BLaER1 treated with 17β-estradiol and CSF1 and Interleukin-3, amounts not matched to agents 10 nM and 100 nM (cell line): ENCODE results near the gene RBFOX1.

ENCODE experiments used
- H3K27ac ChIP-seq, 11 experiments: shearing (Covaris generic); formaldehyde crosslinking; 2 replicates each; pipeline ENCODE4 v1.8.1; 2022
- H3K27me3 ChIP-seq, 11 experiments: shearing (Covaris generic); formaldehyde crosslinking; 2 replicates each; pipeline ENCODE4 v1.8.1; 2022
- H3K36me3 ChIP-seq, 11 experiments: shearing (Covaris generic); formaldehyde crosslinking; 2 replicates each; pipeline ENCODE4 v1.8.1; 2022
- H3K4me1 ChIP-seq, 10 experiments: shearing (Covaris generic); formaldehyde crosslinking; 2 replicates each; pipeline ENCODE4 v1.8.1; 2022
- H3K4me2 ChIP-seq, 11 experiments: shearing (Covaris generic); formaldehyde crosslinking; 2 replicates each; pipeline ENCODE4 v1.8.1; 2022
- H3K4me3 ChIP-seq, 10 experiments: shearing (Covaris generic); formaldehyde crosslinking; 2 replicates each; pipeline ENCODE4 v1.8.1; 2022
- H3K9ac ChIP-seq, 11 experiments: shearing (Covaris generic); formaldehyde crosslinking; 2 replicates each; pipeline ENCODE4 v1.8.1; 2022
- H3K9me3 ChIP-seq, 11 experiments: shearing (Covaris generic); formaldehyde crosslinking; replicated peaks in 1 of 11; 2 replicates each; pipeline ENCODE4 v1.8.1; 2022
- H4K20me1 ChIP-seq, 11 experiments: shearing (Covaris generic); formaldehyde crosslinking; 2 replicates each; pipeline ENCODE4 v1.8.1; 2022
- Cebpa-rat ChIP-seq, 11 experiments: shearing (Covaris generic); IDR thresholded peaks; 2 replicates each; pipeline ENCODE4 v1.8.1; 2022

RBFOX1 gene

GRCh38 chr16:7675628-7676027 is 343.0 kb downstream of the RBFOX1 start:
- H3K9me3 ChIP-seq: no peaks in the 10 kb centered on the region
- peaks cover 0 to 7% (median 3%) of the 10 kb centered on the region in 10 experiments; a peak in 6 of 20 replicates for H3K4me1 ChIP-seq
- TF ChIP-seq Cebpa-rat (IDR thresholded peaks at IDR 0.05): no peak
- H3K27ac ChIP-seq: no peak overlapping the region
- no peaks in the 10 kb centered on the region for H4K20me1 ChIP-seq
- no peak overlapping the region for H3K4me3 ChIP-seq
- no peaks in the 10 kb centered on the region for H3K36me3 ChIP-seq
- no peaks in the 10 kb centered on the region for H3K27me3 ChIP-seq
- no peak overlapping the region for H3K4me2 ChIP-seq
- H3K9ac ChIP-seq: no peak overlapping the region

- Histone ChIP-seq H3K36me3 (no peaks in the 10 kb centered on the region), H3K27me3 (no peaks in the 10 kb centered on the region), H4K20me1 (no peaks in the 10 kb centered on the region), H3K9ac (no peak overlapping the region), H3K27ac (no peak overlapping the region), H3K4me3 (no peak overlapping the region), H3K4me2 (no peak overlapping the region), H3K9me3 (no peaks in the 10 kb centered on the region), H3K4me1 (peaks cover 0 to 7% (median 5%) of the 10 kb centered on the region in 10 experiments; a peak in 8 of 20 replicates)
- TF ChIP-seq Cebpa-rat (IDR thresholded peaks at IDR 0.05): no peak
These were observed 347.7 kb downstream of the RBFOX1 start for GRCh38 chr16:7680296-7680695.

- no peaks in the 10 kb centered on the region for H3K4me1 ChIP-seq
- no peak for TF ChIP-seq Cebpa-rat (IDR thresholded peaks at IDR 0.05)
- no peak overlapping the region for H3K9ac ChIP-seq
These were observed 356.2 kb downstream of the RBFOX1 start for GRCh38 chr16:7688811-7689210.

GRCh38 chr16:7689234-7689633 is 356.6 kb downstream of the RBFOX1 start:
- no peak overlapping the region for H3K4me2 ChIP-seq
- no peak overlapping the region for H3K27ac ChIP-seq
- no peak for TF ChIP-seq Cebpa-rat (IDR thresholded peaks at IDR 0.05)
- no peaks in the 10 kb centered on the region for H4K20me1 ChIP-seq
- H3K4me1 ChIP-seq: no peaks in the 10 kb centered on the region
- H3K27me3 ChIP-seq: no peaks in the 10 kb centered on the region
- H3K9ac ChIP-seq: no peak overlapping the region
- H3K4me3 ChIP-seq: no peak overlapping the region
- H3K9me3 ChIP-seq: no peaks in the 10 kb centered on the region
- no peaks in the 10 kb centered on the region for H3K36me3 ChIP-seq

More at GRCh38 chr16:7688811-7689210, 356.2 kb downstream of the RBFOX1 start:
- Histone ChIP-seq H4K20me1 (no peaks in the 10 kb centered on the region), H3K9me3 (no peaks in the 10 kb centered on the region), H3K27ac (no peak overlapping the region), H3K36me3 (no peaks in the 10 kb centered on the region), H3K4me2 (no peak overlapping the region), H3K27me3 (no peaks in the 10 kb centered on the region), H3K4me3 (no peak overlapping the region)

GRCh38 chr16:7691533-7691932 is 358.9 kb downstream of the RBFOX1 start:
- H3K9ac ChIP-seq: no peak overlapping the region
- no peaks in the 10 kb centered on the region for H3K9me3 ChIP-seq
- H4K20me1 ChIP-seq: no peaks in the 10 kb centered on the region
- no peaks in the 10 kb centered on the region for H3K36me3 ChIP-seq
- no peaks in the 10 kb centered on the region for H3K4me1 ChIP-seq
- TF ChIP-seq Cebpa-rat (IDR thresholded peaks at IDR 0.05): no peak
- H3K4me3 ChIP-seq: no peak overlapping the region
- H3K4me2 ChIP-seq: no peak overlapping the region
- no peak overlapping the region for H3K27ac ChIP-seq
- no peaks in the 10 kb centered on the region for H3K27me3 ChIP-seq

- H4K20me1 ChIP-seq: no peaks in the 10 kb centered on the region
- H3K4me1 ChIP-seq: no peaks in the 10 kb centered on the region
- no peak overlapping the region for H3K4me2 ChIP-seq
- H3K9ac ChIP-seq: no peak overlapping the region
- TF ChIP-seq Cebpa-rat (IDR thresholded peaks at IDR 0.05): no peak
- no peak overlapping the region for H3K4me3 ChIP-seq
- no peaks in the 10 kb centered on the region for H3K36me3 ChIP-seq
- no peaks in the 10 kb centered on the region for H3K27me3 ChIP-seq
- peaks cover 0 to 1% (median 0%) of the 10 kb centered on the region in 11 experiments; a peak in 2 of 22 replicates for H3K9me3 ChIP-seq
- no peak overlapping the region for H3K27ac ChIP-seq
These were observed 371.0 kb downstream of the RBFOX1 start for GRCh38 chr16:7703672-7704071.

- H3K4me2 ChIP-seq: no peak overlapping the region
- no peaks in the 10 kb centered on the region for H3K36me3 ChIP-seq
- H3K27me3 ChIP-seq: no peaks in the 10 kb centered on the region
- no peak for TF ChIP-seq Cebpa-rat (IDR thresholded peaks at IDR 0.05)
- peaks cover 0 to 8% (median 3%) of the 10 kb centered on the region in 11 experiments; a peak in 5 of 22 replicates for H3K9me3 ChIP-seq
- no peaks in the 10 kb centered on the region for H3K4me1 ChIP-seq
- H3K27ac ChIP-seq: no peak overlapping the region
- no peak overlapping the region for H3K4me3 ChIP-seq
- H4K20me1 ChIP-seq: no peaks in the 10 kb centered on the region
- H3K9ac ChIP-seq: no peak overlapping the region
These were observed 373.2 kb downstream of the RBFOX1 start for GRCh38 chr16:7705885-7706284.

- H3K9ac ChIP-seq: no peak overlapping the region
- TF ChIP-seq Cebpa-rat (IDR thresholded peaks at IDR 0.05): no peak
- H3K36me3 ChIP-seq: no peaks in the 10 kb centered on the region
- H3K4me3 ChIP-seq: no peak overlapping the region
- no peak overlapping the region for H3K4me2 ChIP-seq
- H3K27me3 ChIP-seq: no peaks in the 10 kb centered on the region
- H3K27ac ChIP-seq: no peak overlapping the region
- peaks cover 0 to 8% (median 3%) of the 10 kb centered on the region in 11 experiments; a peak in 5 of 22 replicates for H3K9me3 ChIP-seq
- H3K4me1 ChIP-seq: no peaks in the 10 kb centered on the region
- H4K20me1 ChIP-seq: no peaks in the 10 kb centered on the region
These were observed 376.5 kb downstream of the RBFOX1 start for GRCh38 chr16:7709186-7709585.

GRCh38 chr16:7713244-7713643 is 380.6 kb downstream of the RBFOX1 start:
- no peak for TF ChIP-seq Cebpa-rat (IDR thresholded peaks at IDR 0.05)
- H3K27ac ChIP-seq: no peak overlapping the region
- peaks cover 0 to 10% (median 0%) of the 10 kb centered on the region in 10 experiments; a peak in 4 of 20 replicates for H3K4me1 ChIP-seq
- H3K4me3 ChIP-seq: no peak overlapping the region
- H3K4me2 ChIP-seq: no peak overlapping the region
- no peaks in the 10 kb centered on the region for H3K36me3 ChIP-seq
- no peaks in the 10 kb centered on the region for H3K27me3 ChIP-seq
- no peak overlapping the region for H3K9ac ChIP-seq
- H3K9me3 ChIP-seq: peaks cover 0 to 8% (median 3%) of the 10 kb centered on the region in 11 experiments; a peak in 5 of 22 replicates
- no peaks in the 10 kb centered on the region for H4K20me1 ChIP-seq

GRCh38 chr16:7714775-7715174 is 382.1 kb downstream of the RBFOX1 start:
- no peaks in the 10 kb centered on the region for H4K20me1 ChIP-seq
- H3K9me3 ChIP-seq: no peaks in the 10 kb centered on the region

More at GRCh38 chr16:7714775-7715174, 382.1 kb downstream of the RBFOX1 start:
- no peak for TF ChIP-seq Cebpa-rat (IDR thresholded peaks at IDR 0.05)
- no peak overlapping the region for H3K9ac ChIP-seq
- H3K27ac ChIP-seq: no peak overlapping the region
- no peak overlapping the region for H3K4me3 ChIP-seq
- H3K4me1 ChIP-seq: peaks cover 0 to 10% (median 0%) of the 10 kb centered on the region in 10 experiments; a peak in 4 of 20 replicates
- no peaks in the 10 kb centered on the region for H3K27me3 ChIP-seq
- H3K4me2 ChIP-seq: no peak overlapping the region
- no peaks in the 10 kb centered on the region for H3K36me3 ChIP-seq
